PC-3 (cell line): ENCODE measurements around the gene FAAP100. TPM values are rescaled to one million over a fixed set of nuclear protein-coding genes. Genes with fewer than 3 reads are reported as not detected.

Experiments
- ATAC-seq: fragments of 200-7000 bp; cut with Tn5 transposase; 2 replicates; pipeline ENCODE4 v1.9.1; 2020; ENCODE audit warnings: mild to moderate bottlenecking, moderate library complexity
- BruUV-seq: library from RNA; stranded (reverse); fragments of 400-500 nt; replicated peaks from 2 replicates; lab custom pipeline; 2021; lab: Mats Ljungman, UMichigan
- CTCF ChIA-PET: fragments of 300-600 bp; sonication (Branson Sonifier 250); formaldehyde crosslinking; loops from one replicate; lab custom pipeline; 2022; ENCODE audit warnings: antibody characterized with exemption; lab: Charles Lee
- POLR2A ChIA-PET: fragments of 300-600 bp; sonication (Branson Sonifier 250); formaldehyde crosslinking; loops from one replicate; lab custom pipeline; 2022; ENCODE audit warnings: antibody characterized with exemption; ENCODE audit not compliant: unreplicated experiment; lab: Charles Lee
- DNase-seq: peaks from one replicate; pipeline ENCODE4 v3.0.0-alpha.2; 2015
- H2AFZ ChIP-seq: fragments of 300-600 bp; sonication (generic); 2 replicates; pipeline ENCODE4 v1.6.0; 2016; ENCODE audit warnings: antibody characterized with exemption, low read length
- H3F3A ChIP-seq: fragments of 300-600 bp; sonication (generic); one replicate; pipeline ENCODE4 v1.6.0; 2017; ENCODE audit warnings: antibody characterized with exemption, low read length, control low read depth, mild to moderate bottlenecking; ENCODE audit not compliant: unreplicated experiment
- H3K27ac ChIP-seq: fragments of 300-600 bp; sonication (generic); 2 replicates; pipeline ENCODE4 v1.5.1; 2016; ENCODE audit warnings: mild to moderate bottlenecking, low read length
- H3K27me3 ChIP-seq: fragments of 300-600 bp; sonication (generic); 2 replicates; pipeline ENCODE4 v1.6.1; 2016; ENCODE audit warnings: low read length, mixed read lengths
- H3K36me3 ChIP-seq: fragments of 300-600 bp; sonication (generic); 2 replicates; pipeline ENCODE4 v1.6.1; 2016; ENCODE audit warnings: low read depth, mixed run types, low read length, mixed read lengths
- H3K4me1 ChIP-seq: fragments of 300-600 bp; sonication (generic); 2 replicates; pipeline ENCODE4 v1.5.1; 2016; ENCODE audit warnings: low read length; ENCODE audit not compliant: insufficient read depth
- H3K4me2 ChIP-seq: fragments of 300-600 bp; sonication (generic); 2 replicates; pipeline ENCODE4 v1.6.0; 2016; ENCODE audit warnings: low read length
- H3K4me3 ChIP-seq: fragments of 300-600 bp; sonication (generic); 2 replicates; pipeline ENCODE4 v1.5.1; 2016; ENCODE audit warnings: mild to moderate bottlenecking, low read length, mixed read lengths
- H3K79me2 ChIP-seq: fragments of 300-600 bp; sonication (generic); 2 replicates; pipeline ENCODE4 v1.6.1; 2017; ENCODE audit warnings: low read length, mixed read lengths
- H3K9ac ChIP-seq: fragments of 300-600 bp; sonication (generic); 2 replicates; pipeline ENCODE4 v1.6.0; 2016; ENCODE audit warnings: mild to moderate bottlenecking, low read length
- H3K9me2 ChIP-seq: fragments of 300-600 bp; sonication (generic); replicated peaks from 2 replicates; pipeline ENCODE4 v1.6.1; 2016; ENCODE audit warnings: mixed run types, low read length, mixed read lengths
- H3K9me3 ChIP-seq: fragments of 300-600 bp; sonication (generic); 2 replicates; pipeline ENCODE4 v1.6.1; 2016; ENCODE audit warnings: low read length, mixed read lengths
- H4K20me1 ChIP-seq: fragments of 300-600 bp; sonication (generic); 2 replicates; pipeline ENCODE4 v1.6.1; 2016; ENCODE audit warnings: low read length, mixed read lengths
- CTCF ChIP-seq: fragments of 300-600 bp; sonication (generic); conservative IDR thresholded peaks from 2 replicates; pipeline ENCODE4 v1.5.1; 2017; ENCODE audit warnings: antibody characterized with exemption, low read depth, mild to moderate bottlenecking, low read length
- EZH2 ChIP-seq: fragments of 300-600 bp; sonication (generic); IDR thresholded peaks from one replicate; pipeline ENCODE4 v1.6.1; 2017; ENCODE audit warnings: antibody characterized with exemption, mild to moderate bottlenecking, low read length; ENCODE audit not compliant: unreplicated experiment
- EZH2phosphoT487 ChIP-seq: fragments of 300-600 bp; sonication (generic); IDR thresholded peaks from 2 replicates; pipeline ENCODE4 v1.6.1; 2018; ENCODE audit warnings: mild to moderate bottlenecking, antibody characterized with exemption, low read length, borderline replicate concordance
- intact Hi-C: fragments of 100-400 bp; cut with micrococcal nuclease; formaldehyde crosslinking; loops from 2 replicates; pipeline ENCODE4 v1.9.0; 2023
- total RNA-seq: library from RNA; depleted of rRNA; stranded (reverse); fragments of >200 nt; gene quantifications from 2 replicates; pipeline ENCODE4 v1.2.3, GENCODE V29; 2014

FAAP100 gene
- total RNA-seq, 1 experiment from 2014 or later, result 23.3 TPM

- Histone ChIP-seq H3K27ac (peak overlapping the region; percentile 88), H3K4me1 (peaks cover 47% of the 10 kb centered on the region), H3K9me2 (no peaks in the 10 kb centered on the region), H3K9me3 (no peaks in the 10 kb centered on the region), H3K27me3 (no peaks in the 10 kb centered on the region), H3F3A (peaks cover 6% of the 10 kb centered on the region), H3K4me2 (peak overlapping the region; percentile 96), H2AFZ (no peak overlapping the region; the same call in 1 of the 2 replicates), H3K79me2 (peaks cover 59% of the 10 kb centered on the region), H3K36me3 (peaks cover 17% of the 10 kb centered on the region), H3K9ac (peak overlapping the region; percentile 85), H3K4me3 (peak overlapping the region; percentile 79), H4K20me1 (peaks cover 19% of the 10 kb centered on the region)
- BruUV-seq, result no TSS peak
- POLR2A ChIA-PET, result interaction anchor here (0.6 kb wide), 2 partner anchors 26 to 36 kb away, joined by 3 to 4 read pairs; no protein-coding TSS in a partner anchor
- CTCF ChIA-PET, result interaction anchor here (0.5 to 0.6 kb wide), 2 partner anchors 13 to 53 kb away, joined by 3 to 15 read pairs; no protein-coding TSS in a partner anchor
- TF ChIP-seq CTCF, result no peak
- no peak for TF ChIP-seq EZH2phosphoT487
- TF ChIP-seq EZH2, result no peak
- ATAC-seq (no peak), DNase-seq (no peak)
- intact Hi-C loops, result loop anchor here (10.0 kb wide), 1 partner anchor 121 kb away; the partner anchor contains the start of gene BAHCC1
Measured at GRCh38 chr17:81515530-81516041, 36.6 kb downstream of the FAAP100 start.

GRCh38 chr17:81514739-81515529 lies 37.2 kb downstream of the FAAP100 start:
- Histone ChIP-seq H3K9ac (peak overlapping the region; percentile 85), H3K79me2 (peaks cover 65% of the 10 kb centered on the region), H3K27ac (peak overlapping the region; percentile 88), H3K9me2 (no peaks in the 10 kb centered on the region), H3K4me2 (peak overlapping the region; percentile 96), H3K4me3 (peak overlapping the region; percentile 79), H3F3A (peaks cover 11% of the 10 kb centered on the region), H2AFZ (peak overlapping the region; percentile 70), H3K4me1 (peaks cover 44% of the 10 kb centered on the region), H3K9me3 (no peaks in the 10 kb centered on the region), H4K20me1 (peaks cover 26% of the 10 kb centered on the region), H3K36me3 (peaks cover 23% of the 10 kb centered on the region), H3K27me3 (no peaks in the 10 kb centered on the region)
- BruUV-seq, result no TSS peak
- intact Hi-C loops, result loop anchor here (10.0 kb wide), 1 partner anchor 120 kb away; the partner anchor contains the start of gene BAHCC1
- POLR2A ChIA-PET, result interaction anchor here (0.6 kb wide), 2 partner anchors 25 to 36 kb away, joined by 3 to 4 read pairs; no protein-coding TSS in a partner anchor
- TF ChIP-seq EZH2phosphoT487 (no peak), CTCF (no peak), EZH2 (no peak)
- CTCF ChIA-PET, result no interaction called here
- ATAC-seq (peak; percentile 14), DNase-seq (peak; percentile 89)
